Measurements from ENCODE around the gene SCART1. TPM values are rescaled to one million over a fixed set of nuclear protein-coding genes. Genes with fewer than 3 reads are reported as not detected.

The SCART1 gene
- total and polyA plus RNA-seq, 4 donors: 0.33 to 4.8 (median 2.0) TPM

- H3K27ac ChIP-seq (ENCODE audit: low read depth in 1 of 2, low read length in 1 of 2): no peak overlapping the region
- TF ChIP-seq CTCF (IDR thresholded peaks at IDR 0.05; ENCODE audit: control extremely low read depth, extremely low read depth): no peak
- ATAC-seq (ENCODE audit: insufficient read depth, low FRiP score): no peak
- peaks cover 0 to 7% (median 0%) of the 10 kb centered on the region in 4 donors for H3K9me3 ChIP-seq (ENCODE audit: control insufficient read depth in 4 of 4, insufficient read depth in 3 of 4, low read length in 3 of 4)
- H3K4me1 ChIP-seq (ENCODE audit: control insufficient read depth in 5 of 5, insufficient read depth in 5 of 5, low read length in 5 of 5): peaks cover 0 to 5% (median 0%) of the 10 kb centered on the region in 5 donors
- no peak overlapping the region for H3K9ac ChIP-seq (ENCODE audit: insufficient read depth in 1 of 2, low read length in 2 of 2)
- no peak for DNase-seq
- peaks cover 2 to 30% (median 7%) of the 10 kb centered on the region in 4 donors for H3K36me3 ChIP-seq (ENCODE audit: control insufficient read depth in 4 of 4, insufficient read depth in 4 of 4, low read length in 4 of 4)
- peaks cover 0 to 4% (median 0%) of the 10 kb centered on the region in 3 donors for H3K27me3 ChIP-seq (ENCODE audit: control insufficient read depth in 3 of 3, insufficient read depth in 3 of 3, low read length in 2 of 3)
- 92 to 94% methylated on average over 6 of the region's 6 CpGs for WGBS, 2 donors
- H3K4me3 ChIP-seq: no peak overlapping the region
Observed at GRCh38 chr10:133420579-133420978, 33.2 kb upstream of the SCART1 start.

- H3K9ac ChIP-seq (ENCODE audit: insufficient read depth in 1 of 2, low read length in 2 of 2): no peak overlapping the region
- peaks cover 0 to 5% (median 0%) of the 10 kb centered on the region in 4 donors for H3K9me3 ChIP-seq (ENCODE audit: control insufficient read depth in 4 of 4, insufficient read depth in 3 of 4, low read length in 3 of 4)
- H3K4me3 ChIP-seq: no peak overlapping the region
- WGBS, 2 donors: 84 to 93% methylated on average over 15 to 17 of the region's 17 CpGs
- H3K36me3 ChIP-seq (ENCODE audit: control insufficient read depth in 4 of 4, insufficient read depth in 4 of 4, low read length in 4 of 4): peaks cover 0 to 26% (median 5%) of the 10 kb centered on the region in 4 donors
- H3K4me1 ChIP-seq (ENCODE audit: control insufficient read depth in 5 of 5, insufficient read depth in 5 of 5, low read length in 5 of 5): peaks cover 0 to 5% (median 0%) of the 10 kb centered on the region in 5 donors
- ATAC-seq (ENCODE audit: insufficient read depth, low FRiP score): no peak
- H3K27ac ChIP-seq (ENCODE audit: low read depth in 1 of 2, low read length in 1 of 2): no peak overlapping the region
- H3K27me3 ChIP-seq (ENCODE audit: control insufficient read depth in 3 of 3, insufficient read depth in 3 of 3, low read length in 2 of 3): peaks cover 0 to 4% (median 0%) of the 10 kb centered on the region in 3 donors
- TF ChIP-seq CTCF (IDR thresholded peaks at IDR 0.05; ENCODE audit: control extremely low read depth, extremely low read depth): no peak
- DNase-seq: no peak
Observed at GRCh38 chr10:133421336-133422222, 32.2 kb upstream of the SCART1 start.

- no peak for TF ChIP-seq CTCF (IDR thresholded peaks at IDR 0.05; ENCODE audit: control extremely low read depth, extremely low read depth)
- peaks cover 0 to 4% (median 0%) of the 10 kb centered on the region in 3 donors for H3K27me3 ChIP-seq (ENCODE audit: control insufficient read depth in 3 of 3, insufficient read depth in 3 of 3, low read length in 2 of 3)
- DNase-seq (no peak), ATAC-seq (ENCODE audit: insufficient read depth, low FRiP score) (no peak)
- no peak overlapping the region for H3K9ac ChIP-seq (ENCODE audit: insufficient read depth in 1 of 2, low read length in 2 of 2)
- H3K4me3 ChIP-seq: no peak overlapping the region
- H3K9me3 ChIP-seq (ENCODE audit: control insufficient read depth in 4 of 4, insufficient read depth in 3 of 4, low read length in 3 of 4): peaks cover 0 to 5% (median 0%) of the 10 kb centered on the region in 4 donors
- whole genome bisulfite sequencing, 2 donors: 84 to 89% methylated on average over 16 of the region's 16 CpGs
- peaks cover 0 to 5% (median 0%) of the 10 kb centered on the region in 5 donors for H3K4me1 ChIP-seq (ENCODE audit: control insufficient read depth in 5 of 5, insufficient read depth in 5 of 5, low read length in 5 of 5)
- H3K27ac ChIP-seq (ENCODE audit: low read depth in 1 of 2, low read length in 1 of 2): no peak overlapping the region
- peaks cover 0 to 26% (median 5%) of the 10 kb centered on the region in 4 donors for H3K36me3 ChIP-seq (ENCODE audit: control insufficient read depth in 4 of 4, insufficient read depth in 4 of 4, low read length in 4 of 4)
Observed at GRCh38 chr10:133422223-133422806, 31.4 kb upstream of the SCART1 start.
